ENCODE results near the gene TTC13.
"Not testable (repeated sequence)": the region's sequence is repeated elsewhere in the genome, so short reads cannot be mapped to it uniquely, and the experiment has no call there.

The TTC13 gene

DNA sequence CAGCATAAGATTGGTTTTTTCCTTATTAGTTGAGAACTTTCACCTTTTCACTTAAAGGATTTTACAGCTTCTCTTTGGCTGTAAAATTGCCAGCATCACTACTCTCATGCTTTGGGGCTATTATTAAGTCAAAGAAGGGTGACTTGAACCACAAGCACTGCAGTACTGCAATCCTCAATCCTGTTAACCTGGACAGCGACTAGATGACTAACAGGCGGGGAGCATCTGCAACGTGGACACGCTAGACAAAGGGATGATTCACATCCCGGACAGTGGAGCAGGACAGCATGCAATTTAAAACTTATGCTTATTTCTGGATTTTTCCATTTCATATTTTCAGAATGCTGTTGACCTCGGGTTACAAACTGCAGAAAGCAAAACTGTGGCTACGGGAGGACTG is 8.3 kb upstream of the TTC13 start:
- no peak for DNase-seq

DNA sequence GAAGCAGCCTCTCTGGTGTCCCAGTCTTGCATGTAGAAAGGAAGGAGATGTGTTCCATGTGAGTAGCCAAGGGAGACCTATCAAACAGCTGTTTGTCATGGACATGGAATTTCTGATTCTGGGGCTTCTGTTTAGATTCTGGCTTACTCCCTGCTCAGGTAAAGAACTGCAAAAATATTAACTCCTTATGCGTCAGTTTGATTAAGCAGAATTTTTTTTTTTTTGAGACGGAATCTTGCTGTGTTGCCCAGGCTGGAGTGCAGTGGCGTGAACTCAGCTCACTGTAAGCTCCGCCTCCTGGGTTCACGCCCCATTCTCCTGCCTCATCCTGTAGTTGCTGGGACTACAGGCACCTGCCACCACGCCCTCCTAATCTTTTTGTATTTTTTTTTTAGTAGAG is 7.0 kb upstream of the TTC13 start:
- no peak for DNase-seq

DNA sequence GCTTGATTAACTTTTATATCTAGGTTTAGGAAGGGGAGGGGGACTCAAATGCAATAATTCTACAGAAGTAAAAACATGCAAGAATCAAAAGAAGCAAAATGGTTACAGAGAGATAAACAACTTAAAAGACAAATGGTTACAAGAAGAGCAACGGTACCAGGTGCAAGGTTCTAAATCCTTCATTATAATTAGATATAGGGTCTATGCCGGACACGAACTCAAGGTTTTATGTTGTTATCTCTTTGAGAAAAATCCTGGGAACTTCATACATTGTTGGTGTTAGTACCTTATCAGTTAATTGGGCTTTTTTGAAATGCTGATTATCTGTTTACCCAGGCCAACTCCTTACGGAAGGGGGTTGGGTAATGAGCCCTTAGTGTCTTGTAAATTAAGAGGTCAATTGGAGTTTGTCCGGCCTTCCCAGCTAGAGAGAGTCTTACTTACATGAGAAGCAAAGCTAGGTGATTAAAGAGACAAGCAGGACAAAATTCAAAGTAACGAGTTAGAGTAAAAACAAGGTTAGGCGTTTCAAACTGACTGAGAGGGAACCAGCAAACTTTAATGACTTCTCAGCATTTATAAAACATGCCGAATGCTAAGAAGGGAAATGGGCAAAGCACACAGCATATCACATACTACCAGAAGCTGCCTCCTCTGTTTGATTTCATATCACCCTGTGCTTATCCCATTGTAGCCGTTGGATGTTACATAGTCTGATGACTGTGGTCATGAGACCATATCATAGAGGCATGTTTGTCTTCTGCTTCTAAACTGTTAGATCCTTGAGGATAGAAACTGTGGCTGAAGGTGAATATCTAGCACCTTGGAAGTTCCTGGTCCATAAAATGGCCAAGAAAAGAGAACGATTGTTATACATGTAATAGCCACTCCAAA is 6.2 kb upstream of the TTC13 start:
- not testable (repeated sequence) for DNase-seq

DNA sequence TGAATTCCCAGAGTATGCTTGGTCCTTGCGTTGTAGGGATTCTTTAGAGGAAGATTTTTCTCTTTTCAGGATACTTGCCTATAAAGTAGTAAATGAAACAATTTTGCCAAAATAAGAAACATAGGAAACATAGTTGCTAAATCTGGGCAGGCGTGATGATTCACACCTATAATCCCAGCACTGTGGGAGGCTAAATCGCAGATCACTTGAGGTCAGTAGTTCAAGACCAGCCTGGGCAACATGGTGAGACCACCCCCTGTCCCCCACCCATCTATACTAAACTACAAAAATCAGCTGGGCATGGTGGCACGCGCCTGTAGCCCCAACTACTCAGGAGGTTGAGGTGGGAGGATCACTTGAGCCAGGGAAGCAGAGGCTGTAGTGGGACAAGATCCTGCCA is 5.2 kb upstream of the TTC13 start:
- DNase-seq, result no peak

DNA sequence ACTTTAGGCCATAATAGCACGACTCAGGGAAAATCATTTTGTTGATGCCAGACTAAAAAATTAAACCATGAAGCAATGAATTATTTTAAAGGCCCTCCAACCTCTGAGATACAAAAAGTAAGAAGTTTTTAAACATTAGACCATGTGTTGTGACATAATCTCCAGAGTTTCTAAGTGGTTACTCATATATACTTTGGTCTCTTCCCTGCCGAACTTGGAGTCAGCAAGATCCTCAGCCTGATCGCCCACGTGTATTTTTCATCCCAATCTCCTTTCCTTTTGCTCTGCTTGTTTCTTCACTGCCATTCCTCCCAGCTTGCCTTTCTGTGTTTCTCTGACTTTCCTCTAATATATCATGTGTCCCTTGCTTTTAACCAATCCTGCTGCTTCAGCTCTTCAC is 4.0 kb upstream of the TTC13 start:
- no peak for DNase-seq

DNA sequence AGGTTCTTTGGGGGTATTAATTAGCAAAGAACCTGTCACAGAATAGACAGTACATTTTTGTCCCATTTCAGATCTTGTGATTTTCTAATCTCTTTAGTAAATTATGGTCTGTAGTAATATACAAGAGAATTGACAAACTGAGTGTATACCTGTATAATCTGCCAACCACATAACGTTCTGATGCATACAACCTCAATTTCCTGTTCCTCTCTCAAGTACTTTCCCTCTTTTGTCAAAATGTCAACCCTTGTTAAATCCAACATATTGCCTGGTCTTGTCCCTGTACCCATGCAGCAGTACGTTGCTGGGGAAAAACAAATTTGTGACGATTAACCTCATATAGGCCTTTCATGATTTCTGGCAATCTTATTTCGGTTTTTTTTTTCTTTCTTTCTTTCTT is 1.3 kb upstream of the TTC13 start:
- no peak for DNase-seq

DNA sequence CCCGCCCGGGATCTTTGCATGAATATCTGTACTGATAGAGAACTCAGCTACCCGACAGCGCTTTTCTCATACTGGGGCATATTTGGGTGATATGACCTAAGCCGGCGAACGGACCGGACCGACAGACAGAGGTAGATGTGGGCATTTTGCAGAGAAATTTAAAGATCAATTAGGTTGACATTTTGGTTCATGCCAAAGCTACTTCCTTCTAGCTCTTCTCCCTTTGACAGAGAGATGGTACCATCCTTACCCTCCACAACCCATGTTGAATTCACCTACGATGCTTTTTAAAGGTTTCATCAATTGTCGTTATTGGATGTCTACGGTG is 692 bp upstream of the TTC13 start:
- DNase-seq, result no peak

- DNase-seq, result peak; percentile 72
Measured at GRCh38 chr1:230977761-230978490, 735 bp downstream of the TTC13 start.

DNA sequence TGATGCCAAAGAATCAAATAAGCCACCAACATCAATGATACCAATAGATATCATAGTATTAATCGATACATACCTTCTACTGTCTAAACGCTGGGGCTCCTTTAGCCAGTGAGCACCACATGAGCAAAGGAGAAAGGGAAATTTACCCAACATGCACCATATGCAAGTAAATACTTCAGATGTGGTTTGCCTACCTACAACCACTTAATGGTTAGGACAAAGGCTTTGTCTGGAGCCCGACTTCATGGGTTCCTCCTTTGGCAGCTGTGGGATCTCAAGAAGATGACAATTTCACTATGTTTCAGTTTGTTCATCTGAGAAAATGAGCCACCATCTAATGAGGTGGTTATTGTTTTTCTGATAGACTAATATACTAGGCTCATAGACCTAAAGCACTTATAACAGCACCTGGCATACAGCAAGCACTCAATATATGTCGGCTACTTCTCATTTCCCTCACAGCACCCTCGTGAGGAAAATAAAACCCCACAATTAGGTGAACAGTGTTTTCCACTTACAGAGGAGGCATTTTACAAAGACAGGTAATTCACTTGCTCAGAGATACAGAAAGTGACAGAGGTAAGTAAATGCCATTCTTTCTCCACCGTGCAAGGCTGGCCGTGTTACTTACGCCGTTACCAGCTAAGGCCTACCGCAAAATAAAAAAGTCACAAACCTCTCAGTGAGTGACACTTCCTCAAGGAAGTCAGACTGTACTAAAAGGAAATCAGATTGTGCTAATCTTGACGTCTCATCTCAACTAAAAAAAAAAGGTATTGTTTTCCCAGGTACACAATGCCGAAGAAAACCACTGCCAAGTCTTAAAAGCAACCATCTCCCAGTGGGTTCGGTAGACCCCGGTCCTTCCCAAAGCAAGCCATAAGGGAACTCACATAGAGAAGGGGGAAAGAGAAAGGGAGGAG is 1.6 kb downstream of the TTC13 start:
- no peak for DNase-seq

DNA sequence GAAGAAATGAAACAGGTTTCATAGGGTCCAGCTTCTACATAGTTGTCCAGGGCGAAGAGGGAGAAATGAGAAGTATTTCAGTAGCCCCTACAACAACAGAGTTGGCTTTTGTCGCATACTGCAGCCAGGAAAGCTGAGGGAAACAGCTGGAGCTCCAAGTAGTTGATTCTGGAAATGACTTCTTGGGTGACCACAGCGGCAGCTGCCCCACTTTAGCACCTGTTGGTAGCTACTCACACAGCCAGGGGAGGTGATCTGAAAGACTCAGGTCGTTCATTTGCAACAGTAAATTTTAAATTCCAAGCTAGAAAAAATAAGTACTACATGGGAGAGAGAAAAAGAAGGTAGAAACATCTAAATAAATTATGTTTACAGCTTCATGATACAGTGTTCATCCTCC is 2.3 kb downstream of the TTC13 start:
- DNase-seq, result no peak

DNA sequence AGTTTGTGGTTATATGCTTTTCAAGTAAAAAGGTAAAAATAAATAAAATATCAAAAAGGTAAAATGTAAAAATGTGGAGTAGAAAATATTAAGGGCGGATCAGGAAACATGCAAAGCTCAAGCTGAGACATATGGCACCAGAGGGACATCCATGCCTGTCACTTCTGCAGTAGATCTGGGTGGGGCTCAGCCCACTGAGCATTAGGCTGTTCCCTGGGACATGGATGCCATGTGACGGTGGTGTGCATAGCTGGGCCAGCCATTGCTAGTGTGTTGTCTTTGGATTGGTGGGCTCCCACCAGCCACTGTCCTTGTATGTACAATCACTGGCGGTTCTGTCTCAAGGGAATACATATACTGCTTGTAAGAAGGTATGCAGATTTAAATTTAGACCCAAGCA is 3.0 kb downstream of the TTC13 start:
- DNase-seq, result no peak

- DNase-seq, result no peak
Measured at GRCh38 chr1:230972855-230973271, 5.8 kb downstream of the TTC13 start.

GRCh38 chr1:230971771-230972170 is 6.9 kb downstream of the TTC13 start:
- DNase-seq, result no peak

DNA sequence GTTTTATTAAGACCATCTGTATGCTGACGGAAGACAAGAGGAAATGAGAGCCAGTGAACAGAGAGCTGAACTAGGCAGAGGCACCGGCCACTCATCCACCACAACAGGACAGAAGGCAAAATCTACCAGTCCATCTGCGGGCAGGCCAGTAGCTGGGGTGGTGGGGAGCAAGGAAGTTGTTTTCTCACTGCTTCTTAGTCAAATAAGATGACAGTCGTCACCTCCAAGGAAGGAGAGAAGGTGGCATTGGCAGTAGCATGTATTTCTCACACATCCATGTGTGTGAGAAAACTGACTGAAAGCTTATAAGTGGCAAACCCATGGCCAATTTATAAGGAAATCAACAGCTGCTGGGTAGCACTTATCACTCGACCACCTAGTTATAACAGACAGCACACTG is 8.2 kb downstream of the TTC13 start:
- DNase-seq, result no peak

DNA sequence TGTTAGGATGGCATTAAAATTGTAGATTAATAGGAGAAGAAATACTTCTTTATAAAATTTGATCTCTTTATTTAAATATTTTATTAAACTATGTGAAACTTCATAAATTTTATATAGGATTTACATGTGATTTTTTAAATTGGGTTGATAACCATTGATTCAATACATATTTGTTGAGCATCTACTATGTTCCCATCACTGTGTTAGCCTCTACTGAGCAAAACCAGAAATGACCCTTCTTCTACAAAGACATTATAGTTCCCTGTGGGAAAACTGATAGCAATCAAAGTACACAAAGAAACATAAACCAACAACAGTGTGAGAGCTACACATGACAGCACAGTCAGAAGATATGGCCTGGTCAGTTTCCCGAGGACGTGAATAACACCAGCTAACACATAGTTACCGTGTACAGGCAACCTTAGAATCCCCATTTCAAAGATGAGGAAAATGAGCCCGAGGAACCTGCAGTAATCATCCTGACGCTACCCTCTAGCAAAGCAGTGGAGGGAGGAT is 12.2 kb downstream of the TTC13 start:
- no peak for DNase-seq

DNA sequence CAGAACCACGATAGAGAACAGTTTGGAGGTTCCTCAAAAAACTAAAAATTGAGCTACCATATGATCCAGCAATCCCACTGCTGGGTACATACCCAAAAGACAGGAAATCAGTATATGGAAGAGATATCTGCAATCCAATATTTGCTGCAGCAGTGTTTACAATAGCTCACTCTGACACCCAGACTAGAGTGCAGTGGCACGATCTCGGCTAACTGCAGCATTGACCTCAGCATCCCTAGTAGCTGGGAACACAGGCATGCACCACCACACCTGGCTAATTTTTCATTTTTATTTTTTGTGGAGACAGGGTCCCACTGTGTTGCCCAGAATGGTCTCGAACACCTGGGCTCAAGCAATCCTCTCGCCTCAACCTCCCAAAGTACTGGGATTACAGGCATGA is 13.1 kb downstream of the TTC13 start:
- no peak for DNase-seq

DNA sequence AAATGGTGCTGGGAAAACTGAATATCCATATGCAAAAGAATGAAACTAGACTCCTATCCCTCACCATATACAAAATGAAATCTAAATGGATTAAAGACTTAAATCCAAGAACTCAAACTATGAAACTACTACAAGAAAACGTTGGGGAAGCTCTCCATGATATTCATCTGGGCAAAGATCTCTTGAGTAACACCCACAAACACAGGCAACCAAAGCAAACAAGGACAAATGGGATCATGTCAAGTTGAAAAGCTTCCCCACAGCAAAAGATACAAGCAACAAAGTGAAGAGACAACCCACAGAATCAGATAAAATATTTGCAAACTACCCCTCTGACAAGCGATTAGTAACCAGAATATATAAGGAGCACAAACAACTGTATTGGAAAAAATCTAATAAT is 13.8 kb downstream of the TTC13 start:
- DNase-seq, result no peak

DNA sequence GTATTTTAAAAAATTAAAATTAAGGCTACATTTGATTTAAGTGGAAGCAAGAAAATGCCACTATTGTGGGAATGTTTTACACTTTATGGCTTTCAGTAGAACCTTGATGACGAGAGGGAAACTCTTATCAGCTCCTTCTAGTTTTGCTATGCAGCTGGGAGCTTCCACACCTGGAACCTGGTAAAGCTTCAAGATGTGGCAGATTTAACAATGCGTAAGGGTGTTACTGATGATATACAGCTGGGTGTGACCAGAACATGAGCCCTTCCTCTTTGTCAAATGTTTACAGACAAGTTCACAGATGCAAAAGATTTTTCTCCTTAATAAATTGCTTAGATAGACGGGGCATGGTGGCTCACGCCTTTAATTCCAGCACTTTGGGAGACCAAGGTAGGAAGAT is 20.3 kb downstream of the TTC13 start:
- no peak for DNase-seq

- DNase-seq, result no peak
Measured at GRCh38 chr1:230957580-230957989, 21.1 kb downstream of the TTC13 start.

DNA sequence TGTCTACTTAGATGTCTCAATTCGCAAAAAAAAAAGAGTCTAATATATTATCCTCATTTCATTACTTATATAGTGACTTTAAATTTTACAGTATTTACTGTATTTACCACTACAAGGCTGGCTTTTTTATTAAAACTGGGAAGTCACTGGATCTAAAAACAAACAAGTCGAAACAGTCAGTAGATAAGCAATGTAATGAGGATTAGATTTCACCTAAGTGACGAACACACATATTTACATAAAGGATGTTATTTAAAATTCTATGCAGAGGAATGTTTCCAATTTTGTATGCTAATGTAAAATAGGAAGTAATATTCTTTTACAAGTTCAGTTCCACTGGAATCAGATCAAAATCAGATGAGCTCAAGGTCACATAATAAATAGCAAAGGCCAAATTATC is 28.3 kb downstream of the TTC13 start:
- DNase-seq, result no peak

DNA sequence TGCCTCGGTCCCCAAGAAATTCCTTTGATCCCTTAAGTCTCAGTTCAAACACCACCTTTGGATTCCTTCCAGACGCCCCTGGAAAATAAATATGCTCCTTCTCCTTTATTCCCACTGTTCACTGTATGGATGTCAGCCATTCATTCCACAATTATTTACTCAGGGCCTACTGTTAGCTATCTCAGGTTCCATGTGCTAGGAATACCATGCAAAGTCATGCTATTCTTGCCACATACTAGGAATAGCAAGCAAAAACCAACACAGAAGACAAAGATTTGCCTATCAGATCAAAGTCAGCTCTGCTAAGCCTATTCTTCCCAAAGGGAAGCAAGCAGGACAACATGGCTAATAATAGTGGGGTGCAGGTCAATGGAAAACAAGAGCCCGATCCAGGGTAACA is 29.8 kb downstream of the TTC13 start:
- DNase-seq, result no peak

- no peak for DNase-seq
Measured at GRCh38 chr1:230948301-230948700, 30.4 kb downstream of the TTC13 start.

DNA sequence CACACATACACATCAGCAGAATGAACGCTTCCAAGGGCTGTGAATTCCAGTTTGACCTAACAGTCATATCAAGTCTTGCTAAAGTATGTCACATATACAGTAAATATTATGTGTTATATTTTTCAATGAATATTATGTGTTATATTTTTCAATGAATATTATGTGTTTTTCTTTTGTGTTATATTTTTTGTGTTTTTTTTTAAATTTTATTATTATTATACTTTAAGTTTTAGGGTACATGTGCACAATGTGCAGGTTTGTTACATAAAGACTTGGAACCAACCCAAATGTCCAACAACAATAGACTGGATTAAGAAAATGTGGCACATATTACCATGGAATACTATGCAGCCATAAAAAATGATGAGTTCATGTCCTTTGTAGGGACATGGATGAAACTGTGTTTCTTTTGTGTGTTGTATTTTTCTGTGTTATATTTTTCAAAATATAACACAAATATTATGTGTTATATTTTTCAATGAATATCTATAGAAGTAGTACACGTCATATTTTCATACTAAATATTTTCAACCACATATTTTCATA is 35.5 kb downstream of the TTC13 start:
- DNase-seq, result no peak
